ENCODE data around the gene GCGR. TPM values are rescaled to one million over a fixed set of nuclear protein-coding genes. Genes with fewer than 3 reads are reported as not detected.
A peak's percentile ranks its signal among the peaks of the same experiment; 100 is the strongest.

Gene GCGR
- total and polyA plus RNA-seq, 2 of the 13 experiments (the other 11 are each of a cell fraction or from before 2014, with no cell fraction given) = 0.04 to 0.13 TPM

DNA sequence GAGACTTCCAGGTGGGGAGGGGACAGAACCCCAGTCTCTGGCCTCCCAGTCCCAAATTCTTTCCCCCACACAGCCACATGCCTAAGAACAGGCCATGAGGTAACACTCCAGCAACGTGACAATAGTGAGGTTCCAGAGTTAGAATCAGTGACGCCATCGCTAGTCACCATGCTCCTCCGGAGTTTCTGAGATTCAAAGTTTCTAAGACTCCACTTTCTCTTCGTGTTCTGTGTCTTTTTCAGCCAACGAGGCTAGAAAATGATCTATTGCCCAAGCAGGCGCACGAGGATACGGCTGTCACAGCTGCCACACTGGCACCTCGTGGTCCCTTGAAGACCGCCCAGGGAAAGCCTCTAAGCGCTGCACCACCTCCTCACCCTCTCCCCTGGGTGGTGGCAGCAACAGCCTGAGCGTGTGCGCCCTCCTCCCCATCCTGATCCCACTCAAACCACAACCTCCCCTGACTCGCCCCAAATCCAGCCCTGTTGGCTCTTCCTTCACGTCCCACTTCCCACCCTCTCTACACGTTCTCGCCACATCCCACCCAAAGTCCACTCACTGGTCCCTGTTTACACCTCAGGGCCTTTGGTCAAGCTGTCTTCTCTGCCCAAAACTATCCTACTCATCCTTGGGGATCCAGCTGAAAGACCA lies 28.1 kb downstream of the GCGR start (continued):
- no peak for TF ChIP-seq ZNF816 (CRISPR knock-in tag; IDR thresholded peaks at IDR 0.05; ENCODE audit: borderline replicate concordance)
- TF ChIP-seq HHEX (CRISPR knock-in tag; IDR thresholded peaks at IDR 0.05) = no peak
- TF ChIP-seq SAFB2 (CRISPR knock-in tag; IDR thresholded peaks at IDR 0.05; ENCODE audit: borderline replicate concordance, low read depth) = no peak
- TF ChIP-seq KDM6A (CRISPR knock-in tag; IDR thresholded peaks at IDR 0.05; ENCODE audit: low read depth) = no peak
- TF ChIP-seq ZNF556 (CRISPR knock-in tag; IDR thresholded peaks at IDR 0.05; ENCODE audit: borderline replicate concordance) = no peak
- TF ChIP-seq, protein P1, sequence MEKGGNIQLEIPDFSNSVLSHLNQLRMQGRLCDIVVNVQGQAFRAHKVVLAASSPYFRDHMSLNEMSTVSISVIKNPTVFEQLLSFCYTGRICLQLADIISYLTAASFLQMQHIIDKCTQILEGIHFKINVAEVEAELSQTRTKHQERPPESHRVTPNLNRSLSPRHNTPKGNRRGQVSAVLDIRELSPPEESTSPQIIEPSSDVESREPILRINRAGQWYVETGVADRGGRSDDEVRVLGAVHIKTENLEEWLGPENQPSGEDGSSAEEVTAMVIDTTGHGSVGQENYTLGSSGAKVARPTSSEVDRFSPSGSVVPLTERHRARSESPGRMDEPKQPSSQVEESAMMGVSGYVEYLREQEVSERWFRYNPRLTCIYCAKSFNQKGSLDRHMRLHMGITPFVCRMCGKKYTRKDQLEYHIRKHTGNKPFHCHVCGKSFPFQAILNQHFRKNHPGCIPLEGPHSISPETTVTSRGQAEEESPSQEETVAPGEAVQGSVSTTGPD (CRISPR knock-in tag; IDR thresholded peaks at IDR 0.05) = no peak
- TF ChIP-seq NCOA5 (CRISPR knock-in tag; IDR thresholded peaks at IDR 0.05) = no peak
- TF ChIP-seq, protein P2, sequence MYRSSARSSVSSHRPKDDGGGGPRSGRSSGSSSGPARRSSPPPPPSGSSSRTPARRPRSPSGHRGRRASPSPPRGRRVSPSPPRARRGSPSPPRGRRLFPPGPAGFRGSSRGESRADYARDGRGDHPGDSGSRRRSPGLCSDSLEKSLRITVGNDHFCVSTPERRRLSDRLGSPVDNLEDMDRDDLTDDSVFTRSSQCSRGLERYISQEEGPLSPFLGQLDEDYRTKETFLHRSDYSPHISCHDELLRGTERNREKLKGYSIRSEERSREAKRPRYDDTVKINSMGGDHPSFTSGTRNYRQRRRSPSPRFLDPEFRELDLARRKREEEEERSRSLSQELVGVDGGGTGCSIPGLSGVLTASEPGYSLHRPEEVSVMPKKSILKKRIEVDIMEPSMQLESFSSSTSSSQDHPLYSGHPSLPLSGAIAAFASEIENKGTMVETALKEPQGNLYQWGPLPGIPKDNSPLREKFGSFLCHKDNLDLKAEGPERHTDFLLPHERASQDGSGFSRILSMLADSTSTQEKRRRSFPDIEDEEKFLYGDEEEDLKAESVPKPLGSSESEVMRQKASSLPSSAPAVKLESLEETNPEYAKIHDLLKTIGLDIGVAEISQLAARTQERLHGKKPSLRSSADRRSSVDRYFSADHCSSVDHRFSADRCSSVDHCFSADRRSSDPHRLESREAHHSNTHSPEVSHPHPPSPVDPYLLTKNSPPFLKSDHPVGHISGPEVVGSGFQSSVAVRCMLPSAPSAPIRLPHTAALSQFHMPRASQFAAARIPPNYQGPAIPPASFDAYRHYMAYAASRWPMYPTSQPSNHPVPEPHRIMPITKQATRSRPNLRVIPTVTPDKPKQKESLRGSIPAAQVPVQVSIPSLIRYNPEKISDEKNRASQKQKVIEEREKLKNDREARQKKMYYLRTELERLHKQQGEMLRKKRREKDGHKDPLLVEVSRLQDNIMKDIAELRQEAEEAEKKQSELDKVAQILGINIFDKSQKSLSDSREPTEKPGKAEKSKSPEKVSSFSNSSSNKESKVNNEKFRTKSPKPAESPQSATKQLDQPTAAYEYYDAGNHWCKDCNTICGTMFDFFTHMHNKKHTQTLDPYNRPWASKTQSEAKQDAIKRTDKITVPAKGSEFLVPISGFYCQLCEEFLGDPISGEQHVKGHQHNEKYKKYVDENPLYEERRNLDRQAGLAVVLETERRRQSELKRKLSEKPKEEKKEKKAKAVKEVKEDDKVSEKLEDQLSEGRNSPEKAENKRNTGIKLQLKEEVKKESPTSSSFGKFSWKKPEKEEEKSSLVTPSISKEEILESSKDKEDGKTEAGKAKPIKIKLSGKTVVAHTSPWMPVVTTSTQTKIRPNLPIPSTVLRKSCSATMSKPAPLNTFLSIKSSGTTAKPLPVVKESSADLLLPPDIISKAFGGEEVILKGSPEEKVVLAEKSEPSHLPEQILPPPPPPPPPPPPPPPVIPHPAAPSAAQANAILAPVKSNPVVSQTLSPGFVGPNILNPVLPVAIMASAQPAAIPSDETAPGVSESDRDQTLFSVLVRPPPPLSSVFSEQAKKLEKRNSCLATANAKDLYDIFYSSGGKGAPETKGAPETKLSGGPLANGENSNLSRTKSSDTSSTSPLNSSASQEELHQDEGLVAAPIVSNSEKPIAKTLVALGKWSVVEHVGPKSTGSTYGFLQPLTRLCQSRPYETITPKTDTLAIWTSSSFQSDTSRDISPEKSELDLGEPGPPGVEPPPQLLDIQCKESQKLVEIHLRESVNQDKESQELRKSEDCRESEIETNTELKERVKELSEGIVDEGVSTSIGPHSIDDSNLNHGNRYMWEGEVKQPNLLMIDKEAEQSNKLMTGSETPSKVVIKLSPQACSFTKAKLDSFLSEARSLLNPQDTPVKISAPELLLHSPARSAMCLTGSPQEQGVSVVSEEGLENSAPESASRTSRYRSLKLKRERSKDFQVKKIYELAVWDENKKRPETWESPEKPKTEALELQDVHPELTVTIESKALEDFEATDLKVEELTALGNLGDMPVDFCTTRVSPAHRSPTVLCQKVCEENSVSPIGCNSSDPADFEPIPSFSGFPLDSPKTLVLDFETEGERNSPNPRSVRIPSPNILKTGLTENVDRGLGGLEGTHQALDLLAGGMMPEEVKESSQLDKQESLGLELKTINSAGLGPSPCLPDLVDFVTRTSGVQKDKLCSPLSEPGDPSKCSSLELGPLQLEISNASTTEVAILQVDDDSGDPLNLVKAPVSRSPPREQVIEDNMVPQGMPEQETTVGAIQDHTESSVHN (CRISPR knock-in tag; IDR thresholded peaks at IDR 0.05) = no peak
- TF ChIP-seq TP53 (CRISPR knock-in tag; conservative IDR thresholded peaks at IDR 0.05) = no peak
- no peak for TF ChIP-seq ZNF775 (CRISPR knock-in tag; IDR thresholded peaks at IDR 0.05; ENCODE audit: borderline replicate concordance)
- peak; percentile 67; the same call in 1 of the 2 replicates for TF ChIP-seq SAP130 (CRISPR knock-in tag; IDR thresholded peaks at IDR 0.05; ENCODE audit: low read depth)
- no peak for TF ChIP-seq GTF3A (CRISPR knock-in tag; conservative IDR thresholded peaks at IDR 0.05)
- TF ChIP-seq REPIN1 (CRISPR knock-in tag; IDR thresholded peaks at IDR 0.05; ENCODE audit: borderline replicate concordance, low read depth) = no peak
- TF ChIP-seq TOPORS (CRISPR knock-in tag; IDR thresholded peaks at IDR 0.05) = no peak
- no peak for TF ChIP-seq ZNF207 (IDR thresholded peaks at IDR 0.05; ENCODE audit: borderline replicate concordance)
- no peak for TF ChIP-seq EP300 (IDR thresholded peaks at IDR 0.05; ENCODE audit: low read depth in 2 of 2, low read length in 2 of 2)
- 0 out of 2 replicates have a peak, but pooled peaks have one; percentile 2 for TF ChIP-seq EP300 (CRISPR knock-in tag; IDR thresholded peaks at IDR 0.05; ENCODE audit: borderline replicate concordance)
- no peak for TF ChIP-seq SMAD9 (CRISPR knock-in tag; IDR thresholded peaks at IDR 0.05)
- no peak for TF ChIP-seq GPN1 (CRISPR knock-in tag; IDR thresholded peaks at IDR 0.05; ENCODE audit: borderline replicate concordance)
- no peak for TF ChIP-seq JDP2 (CRISPR knock-in tag; IDR thresholded peaks at IDR 0.05; ENCODE audit: borderline replicate concordance)
- TF ChIP-seq ZNF143 (CRISPR knock-in tag; IDR thresholded peaks at IDR 0.05) = no peak
- TF ChIP-seq ONECUT2 (CRISPR knock-in tag; IDR thresholded peaks at IDR 0.05) = no peak

Data from HepG2 (cell line).